Keratinocyte (primary cell): ENCODE results near the gene TNFRSF6B. TPM values are rescaled to one million over a fixed set of nuclear protein-coding genes. Genes with fewer than 3 reads are reported as not detected.
A peak's percentile ranks its signal among the peaks of the same experiment; 100 is the strongest.

Experiments used
- DNase-seq: peaks from one replicate; pipeline ENCODE4 v3.0.0-alpha.2; 2011; ENCODE audit warnings: low read depth, missing footprints, low spot score
- FAIRE-seq: peaks from 2 replicates; lab custom pipeline; 2011; peaks lifted over from hg19 to GRCh38; lab: Jason Lieb, UNC
- H2AFZ ChIP-seq: 2 replicates; pipeline ENCODE4 v1.6.0; 2012; ENCODE audit warnings: low read length, control low read depth, inconsistent platforms; ENCODE audit not compliant: control insufficient read depth
- H3K27ac ChIP-seq: 2 replicates; pipeline ENCODE4 v1.5.1; 2011; ENCODE audit warnings: low read length; ENCODE audit not compliant: control insufficient read depth, insufficient read depth
- H3K27me3 ChIP-seq: 3 replicates; pipeline ENCODE4 v1.6.0; 2011; ENCODE audit warnings: low read length; ENCODE audit not compliant: control insufficient read depth, insufficient read depth; ENCODE audit errors: extremely low read depth
- H3K36me3 ChIP-seq, 2 experiments: 2 replicates in 1 of 2; 3 replicates in 1 of 2; pipeline ENCODE4 v1.5.1; 2011; ENCODE audit warnings: low read length in 2 of 2, mild to moderate bottlenecking in 1 of 2; ENCODE audit not compliant: control insufficient read depth in 2 of 2, insufficient read depth in 2 of 2; ENCODE audit errors: extremely low read depth in 1 of 2
- H3K4me1 ChIP-seq: 3 replicates; pipeline ENCODE4 v1.5.1; 2011; ENCODE audit warnings: low read length; ENCODE audit not compliant: control insufficient read depth, insufficient read depth; ENCODE audit errors: extremely low read depth
- H3K4me2 ChIP-seq: 3 replicates; pipeline ENCODE4 v1.6.0; 2011; ENCODE audit warnings: low read depth, low read length; ENCODE audit not compliant: control insufficient read depth, insufficient read depth; ENCODE audit errors: extremely low read depth
- H3K4me3 ChIP-seq, 3 experiments: fragments of 200-600 bp in 1 of 3; sonication (generic) in 1 of 3; 2 replicates in 2 of 3; 3 replicates in 1 of 3; pipeline ENCODE4 v1.5.1; 2011 to 2016; ENCODE audit warnings: low read length in 3 of 3, mild to moderate bottlenecking in 3 of 3, control low read depth in 2 of 3, inconsistent platforms in 1 of 3, low read depth in 1 of 3, mixed read lengths in 1 of 3, mixed run types in 1 of 3, moderate library complexity in 1 of 3; ENCODE audit not compliant: control insufficient read depth in 2 of 3, insufficient read depth in 2 of 3; ENCODE audit errors: extremely low read depth in 1 of 3
- H3K79me2 ChIP-seq: 2 replicates; pipeline ENCODE4 v1.6.0; 2012; ENCODE audit warnings: low read length; ENCODE audit not compliant: control insufficient read depth, insufficient read depth
- H3K9ac ChIP-seq: 3 replicates; pipeline ENCODE4 v1.6.0; 2011; ENCODE audit warnings: low read length; ENCODE audit not compliant: control insufficient read depth, insufficient read depth; ENCODE audit errors: extremely low read depth
- H3K9me1 ChIP-seq: 3 replicates; pipeline ENCODE4 v1.6.0; 2011; ENCODE audit warnings: low read length; ENCODE audit not compliant: control insufficient read depth, insufficient read depth; ENCODE audit errors: extremely low read depth
- H3K9me3 ChIP-seq: 2 replicates; pipeline ENCODE4 v1.5.1; 2012; ENCODE audit warnings: low read depth, low read length; ENCODE audit not compliant: control insufficient read depth
- H4K20me1 ChIP-seq: 3 replicates; pipeline ENCODE4 v1.6.0; 2011; ENCODE audit warnings: low read length; ENCODE audit not compliant: control insufficient read depth, insufficient read depth; ENCODE audit errors: extremely low read depth
- EZH2 ChIP-seq: IDR thresholded peaks from one replicate; pipeline ENCODE4 v1.6.1; 2012; ENCODE audit warnings: inconsistent platforms, mild to moderate bottlenecking, low read length, moderate library complexity
- dilution Hi-C: fragments of 300-500 bp; cut with MboI; formaldehyde crosslinking; loops from one replicate; pipeline ENCODE4 v1.7.0; 2020; ENCODE audit warnings: low sequenced_read_pairs; ENCODE audit not compliant: extremely low pct_ligation_motif_present
- polyA plus RNA-seq, 5 experiments: library from polyadenylated mRNA; depleted of rRNA in 3 of 5; stranded (reverse) in 3 of 5; stranded (forward) in 1 of 5; unstranded in 1 of 5; fragments of >200 nt; gene quantifications; 1 replicate in 1 of 5; 2 replicates in 3 of 5; 3 replicates in 1 of 5; pipeline versions ENCODE4 v1.2.1 to v1.2.3, GENCODE V29; 2011 to 2012; ENCODE audit warnings: missing spikeins in 2 of 5, low read depth in 1 of 5, low replicate concordance in 1 of 5
- TF ChIP-seq, protein P1 (sequence below), 3 experiments: IDR thresholded peaks in 1 of 3; conservative IDR thresholded peaks in 1 of 3; optimal IDR thresholded peaks in 1 of 3; 2 replicates in 2 of 3; 3 replicates in 1 of 3; pipeline versions ENCODE3 to v1.5.1; 2011; ENCODE audit warnings: low read length in 3 of 3, mild to moderate bottlenecking in 3 of 3, moderate library complexity in 2 of 3, control low read depth in 1 of 3, inconsistent platforms in 1 of 3; ENCODE audit not compliant: insufficient read depth in 2 of 3; ENCODE audit errors: extremely low read depth in 1 of 3

The TNFRSF6B gene
- polyA plus RNA-seq, 1 donor (not counting 4 experiments of a cell fraction or from before 2014, with no cell fraction given) = 51.9 TPM

GRCh38 chr20:63706852-63707557, 10.6 kb downstream of the TNFRSF6B start:
- H3K4me2 ChIP-seq = peak overlapping the region; percentile 75
- peaks cover 62% of the 10 kb centered on the region for H3K79me2 ChIP-seq
- dilution Hi-C loops = no loop called here
- H4K20me1 ChIP-seq = peaks cover 4% of the 10 kb centered on the region
- TF ChIP-seq, protein P1, sequence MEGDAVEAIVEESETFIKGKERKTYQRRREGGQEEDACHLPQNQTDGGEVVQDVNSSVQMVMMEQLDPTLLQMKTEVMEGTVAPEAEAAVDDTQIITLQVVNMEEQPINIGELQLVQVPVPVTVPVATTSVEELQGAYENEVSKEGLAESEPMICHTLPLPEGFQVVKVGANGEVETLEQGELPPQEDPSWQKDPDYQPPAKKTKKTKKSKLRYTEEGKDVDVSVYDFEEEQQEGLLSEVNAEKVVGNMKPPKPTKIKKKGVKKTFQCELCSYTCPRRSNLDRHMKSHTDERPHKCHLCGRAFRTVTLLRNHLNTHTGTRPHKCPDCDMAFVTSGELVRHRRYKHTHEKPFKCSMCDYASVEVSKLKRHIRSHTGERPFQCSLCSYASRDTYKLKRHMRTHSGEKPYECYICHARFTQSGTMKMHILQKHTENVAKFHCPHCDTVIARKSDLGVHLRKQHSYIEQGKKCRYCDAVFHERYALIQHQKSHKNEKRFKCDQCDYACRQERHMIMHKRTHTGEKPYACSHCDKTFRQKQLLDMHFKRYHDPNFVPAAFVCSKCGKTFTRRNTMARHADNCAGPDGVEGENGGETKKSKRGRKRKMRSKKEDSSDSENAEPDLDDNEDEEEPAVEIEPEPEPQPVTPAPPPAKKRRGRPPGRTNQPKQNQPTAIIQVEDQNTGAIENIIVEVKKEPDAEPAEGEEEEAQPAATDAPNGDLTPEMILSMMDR (optimal IDR thresholded peaks at IDR 0.05 in 1 of 3, IDR thresholded peaks at IDR 0.05 in 1 of 3, conservative IDR thresholded peaks at IDR 0.05 in 1 of 3; ENCODE audit: extremely low read depth in 1 of 3, insufficient read depth in 2 of 3, low read length in 3 of 3) = peak; percentile 55 to 83 (median 74)
- no peak for TF ChIP-seq EZH2
- no peaks in the 10 kb centered on the region for H3K9me1 ChIP-seq
- no peaks in the 10 kb centered on the region for H3K27me3 ChIP-seq
- FAIRE-seq = no peak
- peaks cover 21% of the 10 kb centered on the region for H3K4me1 ChIP-seq
- H2AFZ ChIP-seq = no peak overlapping the region
- no peaks in the 10 kb centered on the region for H3K9me3 ChIP-seq
- no peak for DNase-seq
- H3K27ac ChIP-seq = peak overlapping the region; percentile 54
- peak overlapping the region; percentile 77 to 81 (median 79) for H3K4me3 ChIP-seq
- peak overlapping the region; percentile 85 for H3K9ac ChIP-seq
- peaks cover 20 to 32% of the 10 kb centered on the region in 2 experiments for H3K36me3 ChIP-seq

- peaks cover 69% of the 10 kb centered on the region for H3K79me2 ChIP-seq
- peak within 1 kb of the TSS; percentile 49 for H2AFZ ChIP-seq
- dilution Hi-C loops = no loop called here
- H4K20me1 ChIP-seq = peaks cover 4% of the 10 kb centered on the region
- no peaks in the 10 kb centered on the region for H3K27me3 ChIP-seq
- peak within 1 kb of the TSS; percentile 85 for H3K9ac ChIP-seq
- peak within 1 kb of the TSS; percentile 77 to 81 (median 79) for H3K4me3 ChIP-seq
- H3K9me3 ChIP-seq = no peaks in the 10 kb centered on the region
- FAIRE-seq = no peak
- H3K4me2 ChIP-seq = peak within 1 kb of the TSS; percentile 80
- H3K9me1 ChIP-seq = no peaks in the 10 kb centered on the region
- peak within 1 kb of the TSS; percentile 54 for H3K27ac ChIP-seq
- DNase-seq = no peak
- no peak for TF ChIP-seq EZH2
- TF ChIP-seq, protein P1 (optimal IDR thresholded peaks at IDR 0.05 in 1 of 3, IDR thresholded peaks at IDR 0.05 in 1 of 3, conservative IDR thresholded peaks at IDR 0.05 in 1 of 3; ENCODE audit: extremely low read depth in 1 of 3, insufficient read depth in 2 of 3, low read length in 3 of 3) = no peak
- peaks cover 21% of the 10 kb centered on the region for H3K4me1 ChIP-seq
- H3K36me3 ChIP-seq = peaks cover 25 to 32% of the 10 kb centered on the region in 2 experiments
These were observed 11.3 kb downstream of the TNFRSF6B start, which contains the start of the genes ARFRP1 and ZGPAT for GRCh38 chr20:63707558-63708300. ARFRP1 (minus strand) TSS chr20:63707976; CDS start chr20:63707091, 885 bp downstream. ZGPAT (plus strand) TSS chr20:63708039; CDS start chr20:63708581, 542 bp downstream.
